K562 (cell line): ENCODE measurements around the gene PPP1R12C. TPM values are rescaled to one million over a fixed set of nuclear protein-coding genes. Genes with fewer than 3 reads are reported as not detected.
A peak's percentile ranks its signal among the peaks of the same experiment; 100 is the strongest.

Source experiments
- CBFB ChIP-seq: sonication (generic); formaldehyde crosslinking; IDR thresholded peaks from 2 replicates; pipeline ENCODE4 v1.4.0; 2020; ENCODE audit warnings: mild to moderate bottlenecking, missing genetic modification reagents
- CBX8 ChIP-seq: fragments of 200-600 bp; sonication (generic); IDR thresholded peaks from 2 replicates; pipeline ENCODE4 v1.6.1; 2012; ENCODE audit warnings: borderline replicate concordance, mixed run types, low read depth, mild to moderate bottlenecking, moderate library complexity, mixed read lengths, low read length, control low read depth, inconsistent platforms; ENCODE audit not compliant: poor library complexity, severe bottlenecking; ENCODE audit errors: extremely low read depth
- CEBPB ChIP-seq: fragments of 450-650 bp; IDR thresholded peaks from 2 replicates; pipeline ENCODE4 v1.6.1; 2016; ENCODE audit warnings: missing genetic modification characterization, missing compliant biosample characterization
- EP300 ChIP-seq: IDR thresholded peaks from 2 replicates; pipeline ENCODE4 v1.6.1; 2012; ENCODE audit warnings: low read length, improper control_type of control experiment
- FOSL1 ChIP-seq: fragments of 200-800 bp; sonication (Bioruptor generic); conservative IDR thresholded peaks from 2 replicates; pipeline ENCODE4 v1.6.1; 2016; ENCODE audit warnings: missing genetic modification characterization, missing compliant biosample characterization
- HDAC2 ChIP-seq: fragments of 450-650 bp; IDR thresholded peaks from 2 replicates; pipeline ENCODE4 v1.6.1; 2016; ENCODE audit warnings: mild to moderate bottlenecking
- HMBOX1 ChIP-seq: sonication (generic); IDR thresholded peaks from 2 replicates; pipeline ENCODE4 v1.6.1; 2016
- MAFK ChIP-seq: IDR thresholded peaks from 2 replicates; pipeline ENCODE4 v1.6.1; 2011; ENCODE audit warnings: low read length, improper control_type of control experiment
- MCM2 ChIP-seq: fragments of 450-650 bp; IDR thresholded peaks from 2 replicates; pipeline ENCODE4 v1.6.1; 2017; ENCODE audit warnings: low read depth, mild to moderate bottlenecking
- MEF2A ChIP-seq: IDR thresholded peaks from 2 replicates; pipeline ENCODE4 v1.6.1; 2011; ENCODE audit warnings: low read depth, mild to moderate bottlenecking, low read length, moderate library complexity; ENCODE audit not compliant: control insufficient read depth
- MTA1 ChIP-seq: fragments of 450-650 bp; IDR thresholded peaks from 2 replicates; pipeline ENCODE4 v1.6.1; 2017; ENCODE audit warnings: borderline replicate concordance
- PBX2 ChIP-seq, 2 experiments: IDR thresholded peaks in 1 of 2; conservative IDR thresholded peaks in 1 of 2; 2 replicates each; pipeline ENCODE4 v1.6.1; 2016; ENCODE audit warnings: low read depth in 2 of 2, mild to moderate bottlenecking in 1 of 2, missing compliant biosample characterization in 1 of 2, missing genetic modification characterization in 1 of 2, moderate library complexity in 1 of 2
- RBM15 ChIP-seq: fragments of 200-400 bp; formaldehyde crosslinking; IDR thresholded peaks from 2 replicates; pipeline ENCODE4 v1.6.1; 2018; ENCODE audit warnings: mild to moderate bottlenecking, low read length, moderate library complexity; ENCODE audit not compliant: insufficient read depth
- RCOR1 ChIP-seq, 2 experiments: IDR thresholded peaks; 2 replicates each; pipeline ENCODE4 v1.6.1; 2012; ENCODE audit warnings: low read depth in 2 of 2, low read length in 2 of 2, borderline replicate concordance in 1 of 2, improper control_type of control experiment in 1 of 2
- SRF ChIP-seq, 2 experiments: fragments of 250-450, 450-650 bp in 1 of 2; sonication (Bioruptor Pico) in 1 of 2; sonication (generic) in 1 of 2; formaldehyde crosslinking; IDR thresholded peaks; 2 replicates each; pipeline versions ENCODE4 v1.5.0 to v1.5.1; 2020 to 2022; ENCODE audit warnings: mild to moderate bottlenecking in 1 of 2, missing genetic modification reagents in 1 of 2
- SRSF3 ChIP-seq: fragments of 200-400 bp; formaldehyde crosslinking; IDR thresholded peaks from 2 replicates; pipeline ENCODE4 v1.6.1; 2016; ENCODE audit warnings: mild to moderate bottlenecking, low read length, moderate library complexity; ENCODE audit not compliant: insufficient read depth
- SUPT5H ChIP-seq: fragments of 450-650 bp; IDR thresholded peaks from 2 replicates; pipeline ENCODE4 v1.6.1; 2016
- U2AF2 ChIP-seq: fragments of 200-400 bp; formaldehyde crosslinking; optimal IDR thresholded peaks from 2 replicates; pipeline ENCODE3; 2017; ENCODE audit warnings: low read depth, mild to moderate bottlenecking, low read length
- ZFPM2 ChIP-seq: fragments of 250-450 bp; sonication (Bioruptor Pico); IDR thresholded peaks from 2 replicates; pipeline ENCODE4 v1.5.1; 2022; ENCODE audit warnings: mild to moderate bottlenecking
- ZMIZ1 ChIP-seq, 2 experiments: fragments of 150-350 bp in 1 of 2; IDR thresholded peaks; 2 replicates each; pipeline ENCODE4 v1.6.1; 2012 to 2016; ENCODE audit warnings: low read depth in 2 of 2, low read length in 2 of 2, mild to moderate bottlenecking in 1 of 2, moderate library complexity in 1 of 2
- ZNF23 ChIP-seq: fragments of 250-450 bp; sonication (Bioruptor Pico); IDR thresholded peaks from 2 replicates; pipeline ENCODE4 v1.4.0; 2020; ENCODE audit warnings: mild to moderate bottlenecking
- ZNF347 ChIP-seq: fragments of 450-650 bp; formaldehyde crosslinking; IDR thresholded peaks from 2 replicates; pipeline ENCODE4 v1.4.0; 2020; ENCODE audit warnings: low read depth, mild to moderate bottlenecking, moderate library complexity
- polyA plus RNA-seq, 8 experiments: library from polyadenylated mRNA; depleted of rRNA in 4 of 8; stranded (reverse) in 5 of 8; unstranded in 3 of 8; fragments of >200 nt; fragmentation: Nextera tagmentation in 2 of 8; fragmentation: Illumina TruSeq in 1 of 8; extraction: Ambion mirVana in 2 of 8; extraction: Trizol in 1 of 8; gene quantifications; 2 replicates each; pipeline versions ENCODE4 v1.2.1 to v1.2.3, GENCODE V29; 2011 to 2014; ENCODE audit warnings: inconsistent platforms in 1 of 8, missing spikeins in 1 of 8
- total RNA-seq, 7 experiments: library from RNA; depleted of rRNA in 6 of 7; stranded (reverse); fragments of >200 nt in 6 of 7; fragmentation: Illumina TruSeq in 2 of 7; extraction: Trizol in 2 of 7; gene quantifications; 2 replicates each; pipeline versions ENCODE4 v1.2.1 to v1.2.3, GENCODE V29; 2011 to 2021; ENCODE audit warnings: low replicate concordance in 1 of 7

The PPP1R12C gene
- total and polyA plus RNA-seq, 9 of the 15 experiments (the other 6 are each of a cell fraction or from before 2014, with no cell fraction given): 1.8 to 136 (median 33.7) TPM

GRCh38 chr19:55146078-55146704, 28.8 kb upstream of the PPP1R12C start (continued):
- TF ChIP-seq SRSF3 (no peak), PBX2 (CRISPR knock-in tag; IDR thresholded peaks at IDR 0.05; ENCODE audit: low read depth) (no peak), PBX2 (tag; conservative IDR thresholded peaks at IDR 0.05; ENCODE audit: low read depth) (no peak), CBX8 (no peak), U2AF2 (no peak), HDAC2 (peak; percentile 71; the same call in 1 of the 2 replicates), EP300 (peak; percentile 57; the same call in 1 of the 2 replicates), MEF2A (peak; percentile 68), SUPT5H (no peak), FOSL1 (tag) (no peak), ZFPM2 (CRISPR knock-in tag) (no peak), ZMIZ1 (IDR thresholded peaks at IDR 0.05; ENCODE audit: low read depth in 2 of 2, low read length in 2 of 2) (peak in 1 of 2 experiments; percentile 50; a peak in 1 of 4 replicates), ZNF23 (no peak), MAFK (no peak), RBM15 (no peak), RCOR1 (IDR thresholded peaks at IDR 0.05; ENCODE audit: borderline replicate concordance in 1 of 2, low read depth in 2 of 2, low read length in 2 of 2) (peak in 1 of 2 experiments; percentile 38; a peak in 3 of 4 replicates), ZNF347 (no peak), CEBPB (tag) (no peak), HMBOX1 (no peak), MCM2 (no peak), CBFB (CRISPR knock-in tag) (no peak), MTA1 (peak; percentile 71), SRF (CRISPR knock-in tag; IDR thresholded peaks at IDR 0.05) (no peak)
